Stimulated activated CD4-positive, alpha-beta T cell treated with anti-CD3 and anti-CD28 coated beads, Interleukin-15, amount 100 ng/mL, for 48 hours (primary cell): ENCODE measurements around the gene EP300.
"Not testable (repeated sequence)": the region's sequence is repeated elsewhere in the genome, so short reads cannot be mapped to it uniquely, and the experiment has no call there.

Experiments used
- DNase-seq, 2 donors: peaks; one replicate each; pipeline ENCODE4 v3.0.0-alpha.2; 2020; ENCODE audit warnings: low read depth in 2 of 2

The EP300 gene

DNA sequence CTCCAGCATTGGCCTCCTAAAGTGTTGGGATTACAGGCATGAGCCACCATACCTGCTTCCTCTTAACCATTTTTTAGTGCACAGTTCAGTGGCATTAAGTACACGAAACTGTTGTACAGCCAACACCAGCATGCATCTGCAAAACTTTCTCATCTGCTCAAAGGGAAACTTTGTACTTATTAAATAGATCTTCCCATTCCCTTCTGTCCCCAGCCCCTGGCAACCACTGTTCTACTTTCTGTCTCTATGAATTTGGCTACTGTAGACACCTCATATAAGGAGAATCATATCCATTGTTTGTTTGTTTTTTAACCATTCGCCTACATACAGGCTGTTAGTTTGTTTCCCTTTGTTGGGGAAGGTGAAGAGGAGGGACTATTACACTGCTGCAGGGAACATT is 6.5 kb upstream of the EP300 start:
- no peak for DNase-seq

DNA sequence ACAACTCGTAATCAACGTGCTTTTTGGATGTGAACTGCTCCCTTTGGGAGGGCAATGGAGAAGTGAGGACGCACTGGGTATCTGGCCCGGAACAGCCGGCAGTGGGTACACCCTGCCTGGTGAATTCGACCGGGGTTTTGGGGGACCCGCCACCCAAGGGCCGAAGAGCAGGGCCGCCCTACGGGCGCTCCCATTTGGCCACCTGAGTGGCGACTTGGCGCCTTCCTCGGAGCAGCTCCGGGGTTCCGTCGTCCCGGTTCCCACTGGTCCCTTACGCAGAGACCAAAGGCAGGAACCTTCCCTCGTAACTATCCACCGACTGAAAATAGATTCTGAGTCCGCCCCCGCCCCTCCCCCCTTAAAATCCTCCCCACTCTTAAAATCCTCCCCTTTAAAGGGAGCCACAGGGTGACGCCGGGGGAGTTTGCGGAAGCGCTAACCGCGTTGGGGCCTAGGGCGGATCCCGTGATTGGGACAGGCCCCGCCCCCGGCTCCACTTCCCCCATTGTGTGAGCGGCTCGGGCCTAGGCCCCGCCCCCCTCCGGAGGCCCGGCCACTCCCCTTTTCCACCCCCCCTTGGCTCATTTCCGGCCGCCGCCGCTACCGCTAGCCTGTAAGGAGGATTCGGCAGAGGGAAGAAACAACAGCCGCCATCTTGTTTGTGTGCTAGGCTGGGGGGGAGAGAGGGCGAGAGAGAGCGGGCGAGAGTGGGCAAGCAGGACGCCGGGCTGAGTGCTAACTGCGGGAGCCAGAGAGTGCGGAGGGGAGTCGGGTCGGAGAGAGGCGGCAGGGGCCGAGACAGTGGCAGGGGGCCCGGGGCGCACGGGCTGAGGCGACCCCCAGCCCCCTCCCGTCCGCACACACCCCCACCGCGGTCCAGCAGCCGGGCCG is 1.0 kb upstream of the EP300 start:
- DNase-seq, result peak; percentile 99

DNA sequence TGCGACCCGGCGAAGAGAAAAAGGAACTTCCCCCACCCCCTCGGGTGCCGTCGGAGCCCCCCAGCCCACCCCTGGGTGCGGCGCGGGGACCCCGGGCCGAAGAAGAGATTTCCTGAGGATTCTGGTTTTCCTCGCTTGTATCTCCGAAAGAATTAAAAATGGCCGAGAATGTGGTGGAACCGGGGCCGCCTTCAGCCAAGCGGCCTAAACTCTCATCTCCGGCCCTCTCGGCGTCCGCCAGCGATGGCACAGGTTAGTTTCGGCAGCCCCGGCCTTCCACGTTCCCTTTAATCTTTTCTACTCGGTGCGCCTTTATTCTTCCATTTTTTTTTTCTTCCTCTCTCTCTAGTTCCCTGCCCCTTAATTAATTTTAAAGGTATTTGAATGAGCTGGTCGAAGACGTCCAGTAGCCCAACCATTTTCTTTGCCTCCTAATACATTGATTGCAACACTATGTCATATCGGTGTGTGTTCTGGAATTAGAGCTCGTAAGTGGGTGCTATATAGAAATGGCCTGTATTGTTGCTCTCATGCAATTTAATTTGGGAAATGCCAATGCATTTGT is 537 bp downstream of the EP300 start:
- DNase-seq, result no peak

DNA sequence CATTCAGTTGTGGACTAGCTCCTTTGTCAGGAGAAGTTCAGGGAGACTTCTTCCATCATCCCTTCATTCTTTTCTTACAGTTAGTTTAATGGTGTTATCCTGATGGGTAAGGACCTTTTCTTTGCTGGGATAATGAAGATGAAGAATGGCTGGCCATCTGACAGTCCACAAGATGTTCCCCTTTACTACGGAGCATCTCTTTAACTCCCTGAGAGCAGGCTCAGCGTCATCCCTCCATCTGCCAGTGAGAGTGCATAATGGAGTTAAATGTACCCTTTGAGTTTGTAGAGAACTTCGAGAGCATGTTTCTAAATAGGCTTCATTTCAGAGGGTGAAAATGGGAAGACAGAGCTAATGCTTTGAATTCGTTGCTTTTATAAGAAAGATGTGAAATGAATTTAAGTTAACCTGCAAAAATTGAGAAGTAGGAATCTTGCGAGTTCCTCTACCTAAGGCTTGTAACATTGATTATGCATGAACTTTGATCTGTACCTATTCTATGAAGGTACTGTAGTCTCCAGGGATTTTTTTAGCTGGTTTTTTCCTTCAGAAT is 1.7 kb downstream of the EP300 start:
- DNase-seq, result no peak

DNA sequence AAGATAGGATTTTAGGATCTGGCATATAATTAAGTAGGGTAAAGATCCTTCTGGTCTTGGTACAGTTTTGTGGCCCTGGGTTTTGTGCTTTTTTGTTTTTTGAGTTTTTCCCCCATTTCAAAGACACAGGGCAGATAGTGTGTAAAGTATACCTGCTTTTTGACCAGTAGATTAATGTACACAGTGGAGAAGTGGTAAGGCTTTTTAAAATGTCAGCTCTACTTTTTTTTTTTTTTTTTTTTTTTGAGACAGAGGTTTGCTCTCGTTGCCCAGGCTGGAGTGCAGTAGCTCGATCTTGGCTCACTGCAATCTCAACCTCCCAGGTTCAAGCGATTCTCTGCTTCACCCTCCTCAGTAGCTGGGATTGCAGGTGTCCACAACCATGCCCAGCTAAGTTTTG is 4.0 kb downstream of the EP300 start:
- no peak for DNase-seq

DNA sequence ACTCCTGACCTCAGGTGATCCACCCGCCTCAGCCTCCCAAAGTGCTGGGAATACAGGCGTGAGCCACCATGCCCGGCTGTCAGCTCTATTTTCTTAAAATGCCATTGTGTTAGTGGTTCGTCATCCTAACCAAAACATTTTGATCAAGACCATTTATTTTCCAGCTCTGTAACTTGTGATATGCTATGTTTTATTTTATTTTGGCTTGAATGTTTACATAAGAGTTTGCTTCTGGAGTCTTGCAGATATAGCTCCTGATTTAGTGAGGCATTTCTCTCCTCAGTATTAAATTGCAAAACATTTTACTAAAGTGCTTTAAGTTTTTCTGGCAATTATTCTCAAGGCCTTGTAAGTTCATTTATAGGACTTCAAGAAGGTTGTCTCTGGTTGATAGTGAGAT is 4.4 kb downstream of the EP300 start:
- DNase-seq, result no peak

DNA sequence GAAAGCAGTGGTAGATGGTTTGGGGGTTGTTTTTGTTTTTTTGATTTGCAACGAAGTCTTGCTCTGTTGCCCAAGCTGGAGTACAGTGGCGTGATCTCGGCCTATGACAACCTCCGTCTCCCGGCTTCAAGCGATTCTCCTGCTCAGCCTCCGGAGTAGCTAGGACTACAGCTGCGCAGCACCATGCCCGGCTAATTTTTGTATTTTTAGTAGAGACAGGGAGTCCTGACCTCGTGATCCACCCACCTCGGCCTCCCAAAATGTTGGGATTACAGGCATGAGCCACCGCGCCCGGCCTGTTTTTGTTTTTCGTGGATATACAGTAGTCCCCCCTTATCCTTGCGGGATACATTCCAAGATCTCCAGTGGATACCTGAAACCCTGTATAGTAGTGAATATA is 6.6 kb downstream of the EP300 start:
- no peak for DNase-seq

DNA sequence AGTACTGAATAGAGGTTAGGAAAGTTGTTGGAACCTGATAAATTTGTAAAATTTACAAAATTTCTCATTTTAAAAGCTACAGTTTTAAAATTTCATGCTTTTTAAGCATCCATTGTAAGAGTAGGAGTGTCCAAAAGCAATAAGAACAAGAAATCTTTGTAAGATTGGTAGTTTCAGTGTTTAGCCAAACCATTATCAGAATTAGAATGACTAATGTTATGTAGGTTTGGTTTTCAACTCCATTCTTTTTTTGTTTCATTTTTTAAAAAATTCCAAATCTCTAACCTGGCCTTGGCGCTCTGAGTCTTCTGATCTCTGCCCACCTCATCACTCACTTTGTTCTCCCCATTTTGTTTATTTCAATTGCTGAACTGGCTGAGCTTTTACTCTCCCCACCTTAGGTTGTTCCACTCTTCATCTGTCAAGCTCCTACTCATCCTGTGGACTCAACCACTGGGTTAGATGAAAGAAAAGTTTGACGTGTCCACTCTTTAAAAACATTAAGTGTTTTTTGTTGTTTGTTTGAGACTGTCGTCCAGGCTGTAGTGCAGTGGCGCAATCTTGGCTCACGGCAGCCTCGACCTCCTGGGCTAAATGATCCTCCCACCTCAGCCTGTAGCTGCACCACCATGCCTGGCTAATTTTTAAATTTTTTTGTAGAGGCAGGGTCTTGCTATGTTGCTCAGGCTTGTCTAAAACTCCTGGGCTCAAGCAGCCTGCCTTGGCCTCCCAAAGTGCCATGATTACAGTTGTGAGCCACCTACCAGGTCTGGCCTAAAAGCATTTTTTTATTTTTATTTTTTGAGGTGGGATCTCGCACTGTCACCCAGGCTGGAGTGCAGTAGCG is 14.0 kb downstream of the EP300 start:
- no peak for DNase-seq

DNA sequence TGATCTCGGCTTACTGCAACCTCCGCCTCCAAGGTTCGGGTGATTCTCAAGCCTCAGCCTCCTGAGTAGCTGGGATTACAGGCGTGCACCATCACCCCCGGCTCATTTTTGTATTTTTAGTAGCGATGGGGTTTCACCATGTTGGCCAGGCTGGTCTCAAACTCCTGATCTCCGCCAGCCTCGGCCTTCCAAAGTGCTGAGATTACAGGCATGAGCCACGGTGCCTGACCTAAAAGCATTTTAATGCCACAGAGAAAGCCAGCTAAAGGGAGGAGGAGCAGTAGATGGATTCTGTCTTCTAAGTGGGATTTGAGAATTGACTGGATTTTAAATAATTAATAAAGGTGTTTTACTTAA is 14.6 kb downstream of the EP300 start:
- DNase-seq, result not testable (repeated sequence)

DNA sequence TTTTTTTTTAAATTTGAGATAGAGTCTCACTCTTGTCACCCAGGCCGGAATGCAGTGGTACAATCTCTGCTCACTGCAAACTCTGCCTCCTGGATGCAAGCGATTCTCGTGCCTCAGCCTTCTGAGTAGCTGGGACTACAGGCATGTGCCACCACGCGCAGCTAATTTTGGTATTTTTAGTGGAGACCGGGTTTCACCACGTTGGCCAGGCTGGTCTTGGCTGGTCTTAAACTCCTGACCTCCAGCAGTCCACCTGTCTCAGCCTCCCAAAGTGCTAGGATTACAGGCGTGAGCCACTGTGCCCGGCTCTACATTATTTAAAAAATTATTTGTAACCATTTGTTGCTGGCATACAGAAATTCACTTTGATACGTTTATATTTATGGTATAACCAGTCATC is 18.6 kb downstream of the EP300 start:
- no peak for DNase-seq

DNA sequence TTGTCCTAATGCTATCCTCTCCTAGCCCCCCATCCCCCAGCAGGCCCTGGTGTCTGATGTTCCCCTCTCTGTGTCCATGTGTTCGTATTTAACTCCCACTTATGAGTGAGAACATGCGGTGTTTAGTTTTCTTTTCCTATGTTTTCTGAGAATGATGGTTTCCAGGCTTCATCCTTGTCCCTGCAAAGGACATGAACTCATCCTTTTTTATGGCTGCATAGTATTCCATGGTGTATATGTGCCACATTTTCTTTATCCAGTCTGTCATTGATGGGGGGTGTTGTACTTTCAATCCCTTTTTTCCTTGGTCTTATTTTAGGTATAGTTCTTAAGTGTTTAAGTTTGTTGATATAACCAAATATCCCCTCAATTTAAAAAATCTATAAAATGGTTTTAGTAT is 23.9 kb downstream of the EP300 start:
- DNase-seq, result no peak

DNA sequence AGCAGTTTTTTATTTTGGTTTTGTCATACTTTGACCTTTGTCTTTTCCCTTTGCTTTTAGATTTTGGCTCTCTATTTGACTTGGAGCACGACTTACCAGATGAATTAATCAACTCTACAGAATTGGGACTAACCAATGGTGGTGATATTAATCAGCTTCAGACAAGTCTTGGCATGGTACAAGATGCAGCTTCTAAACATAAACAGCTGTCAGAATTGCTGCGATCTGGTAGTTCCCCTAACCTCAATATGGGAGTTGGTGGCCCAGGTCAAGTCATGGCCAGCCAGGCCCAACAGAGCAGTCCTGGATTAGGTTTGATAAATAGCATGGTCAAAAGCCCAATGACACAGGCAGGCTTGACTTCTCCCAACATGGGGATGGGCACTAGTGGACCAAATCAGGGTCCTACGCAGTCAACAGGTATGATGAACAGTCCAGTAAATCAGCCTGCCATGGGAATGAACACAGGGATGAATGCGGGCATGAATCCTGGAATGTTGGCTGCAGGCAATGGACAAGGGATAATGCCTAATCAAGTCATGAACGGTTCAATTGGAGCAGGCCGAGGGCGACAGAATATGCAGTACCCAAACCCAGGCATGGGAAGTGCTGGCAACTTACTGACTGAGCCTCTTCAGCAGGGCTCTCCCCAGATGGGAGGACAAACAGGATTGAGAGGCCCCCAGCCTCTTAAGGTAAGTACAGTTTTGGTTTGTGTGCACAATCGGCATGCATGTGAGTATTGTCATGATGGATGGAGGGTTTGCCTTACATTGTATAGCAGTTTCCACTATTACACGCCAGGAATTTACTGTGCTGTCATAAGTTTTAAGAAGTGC is 25.0 kb downstream of the EP300 start:
- DNase-seq, result no peak

DNA sequence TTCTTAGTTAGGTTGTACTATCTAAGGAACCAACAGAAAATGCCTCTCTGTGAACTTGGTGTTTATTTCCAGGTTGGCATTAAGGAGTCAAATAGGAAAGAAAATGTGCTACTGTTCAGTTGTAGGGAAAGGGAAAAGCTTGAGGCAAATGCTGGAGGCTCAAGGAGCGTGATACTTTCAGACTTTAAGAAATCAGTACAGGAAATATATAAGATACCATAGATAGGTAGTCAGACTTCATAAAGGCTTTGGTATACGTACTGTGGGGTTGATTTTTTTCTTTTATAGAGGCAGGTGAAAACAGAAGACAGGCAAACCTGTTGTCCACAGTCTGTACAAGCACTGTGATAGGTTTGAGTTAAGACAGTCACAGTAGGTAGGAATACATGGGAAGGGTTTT is 30.8 kb downstream of the EP300 start:
- DNase-seq, result no peak

DNA sequence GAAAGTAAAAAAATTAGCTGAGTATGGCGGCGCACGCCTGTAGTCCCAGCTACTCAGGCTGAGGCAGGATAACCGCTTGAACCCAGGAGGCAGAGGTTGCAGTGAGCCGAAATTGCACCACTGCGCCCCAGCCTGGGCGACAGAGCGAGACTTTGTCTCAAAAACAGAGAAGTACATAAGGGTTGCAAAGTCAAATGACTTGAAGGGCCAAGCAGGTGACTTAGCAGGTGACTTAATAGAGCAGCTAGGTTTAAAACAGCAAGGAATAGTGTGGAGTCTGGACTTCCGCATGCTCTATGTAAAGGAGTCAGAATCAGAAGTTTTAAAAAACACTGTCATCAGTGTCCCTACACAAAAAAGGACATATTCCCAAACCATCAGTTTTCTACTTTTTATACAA is 31.7 kb downstream of the EP300 start:
- DNase-seq, result no peak

DNA sequence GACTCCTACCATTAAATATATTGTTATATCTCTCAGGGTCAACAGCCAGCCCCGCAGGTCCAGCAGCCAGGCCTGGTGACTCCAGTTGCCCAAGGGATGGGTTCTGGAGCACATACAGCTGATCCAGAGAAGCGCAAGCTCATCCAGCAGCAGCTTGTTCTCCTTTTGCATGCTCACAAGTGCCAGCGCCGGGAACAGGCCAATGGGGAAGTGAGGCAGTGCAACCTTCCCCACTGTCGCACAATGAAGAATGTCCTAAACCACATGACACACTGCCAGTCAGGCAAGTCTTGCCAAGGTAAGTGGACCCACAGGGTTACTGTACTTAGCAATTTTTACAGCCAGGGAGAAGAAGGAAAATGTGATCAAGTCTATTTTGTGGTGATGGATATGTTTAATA is 35.1 kb downstream of the EP300 start:
- no peak for DNase-seq

DNA sequence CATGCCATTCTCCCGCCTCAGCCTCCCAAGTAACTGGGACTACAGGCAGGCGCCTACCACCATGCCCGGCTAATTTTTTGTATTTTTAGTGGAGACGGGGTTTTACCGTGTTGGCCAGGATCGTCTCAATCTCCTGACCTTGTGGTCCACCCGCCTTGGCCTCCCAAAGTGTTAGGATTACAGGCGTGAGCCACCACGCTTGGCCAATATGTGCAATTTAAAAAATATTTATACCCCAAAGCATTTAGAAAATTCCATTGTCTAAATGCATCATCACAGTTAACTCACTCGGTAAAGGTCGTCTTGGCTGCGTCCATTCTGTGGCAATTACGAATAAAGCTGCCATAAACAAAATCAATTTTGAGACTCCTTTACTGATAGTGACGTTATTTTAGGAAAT is 36.2 kb downstream of the EP300 start:
- no peak for DNase-seq

DNA sequence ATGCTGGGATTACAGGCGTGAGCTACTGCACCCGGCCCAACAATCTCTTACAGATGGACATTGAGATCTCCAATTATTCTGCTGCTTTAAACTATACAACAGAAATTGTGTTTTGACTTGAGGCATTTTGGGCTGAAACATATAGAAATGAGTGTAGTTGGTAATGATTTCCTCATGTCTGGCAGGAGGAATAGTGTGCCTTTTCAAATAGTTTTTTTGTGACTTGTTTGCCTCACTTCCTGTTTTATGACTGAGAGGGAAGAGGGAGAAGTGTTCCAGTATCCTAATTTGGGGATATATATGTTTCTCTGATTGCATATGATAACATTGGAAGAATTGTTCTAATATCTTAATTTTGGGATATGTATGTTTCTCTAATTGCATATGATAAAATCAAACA is 40.2 kb downstream of the EP300 start:
- DNase-seq, result no peak

DNA sequence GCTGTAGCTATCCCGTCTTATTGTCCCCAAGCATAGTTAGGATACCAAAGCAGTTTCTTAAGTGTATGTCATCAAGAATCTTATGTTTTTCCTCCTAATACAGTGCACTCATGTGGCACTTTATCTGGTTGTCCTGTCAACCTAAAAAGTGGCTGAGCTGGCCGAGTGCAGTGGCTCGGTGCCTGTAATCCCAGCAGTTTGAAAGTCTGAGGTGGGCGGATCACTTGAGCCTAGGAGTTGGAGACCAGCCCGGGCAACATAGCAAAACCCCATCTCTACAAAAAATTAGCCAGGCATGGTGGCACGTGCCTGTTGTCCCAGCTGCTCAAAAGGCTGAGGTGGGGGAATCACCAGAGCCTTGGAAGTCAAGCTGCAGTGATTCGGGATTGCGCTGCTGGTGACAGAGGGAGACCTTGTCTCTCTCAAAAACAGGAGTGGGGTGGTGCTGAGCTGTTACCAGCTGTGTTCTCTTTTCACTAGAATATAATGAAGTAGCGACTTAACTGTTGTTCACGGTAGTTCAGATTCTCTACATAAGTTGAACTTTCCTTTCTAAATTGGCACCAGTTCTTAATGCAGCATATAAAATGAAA is 48.1 kb downstream of the EP300 start:
- no peak for DNase-seq

DNA sequence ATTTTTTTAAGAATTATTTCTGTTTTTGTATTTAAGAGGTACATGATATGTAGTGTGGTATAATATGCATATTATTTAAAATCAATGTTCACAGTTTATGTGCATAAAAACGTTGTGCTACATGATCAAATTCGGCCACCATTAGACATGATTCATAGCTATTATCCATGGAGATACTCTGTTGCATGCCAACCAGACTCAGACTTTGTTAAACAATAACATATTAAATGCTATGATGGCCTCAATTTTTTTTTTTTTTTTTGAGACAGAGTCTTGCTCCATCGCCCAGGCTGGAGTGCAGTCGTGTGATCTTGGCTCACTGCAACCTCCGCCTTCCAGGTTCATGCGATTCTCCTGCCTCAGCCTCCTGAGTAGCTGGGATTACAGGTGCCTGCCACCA is 53.5 kb downstream of the EP300 start:
- not testable (repeated sequence) for DNase-seq

DNA sequence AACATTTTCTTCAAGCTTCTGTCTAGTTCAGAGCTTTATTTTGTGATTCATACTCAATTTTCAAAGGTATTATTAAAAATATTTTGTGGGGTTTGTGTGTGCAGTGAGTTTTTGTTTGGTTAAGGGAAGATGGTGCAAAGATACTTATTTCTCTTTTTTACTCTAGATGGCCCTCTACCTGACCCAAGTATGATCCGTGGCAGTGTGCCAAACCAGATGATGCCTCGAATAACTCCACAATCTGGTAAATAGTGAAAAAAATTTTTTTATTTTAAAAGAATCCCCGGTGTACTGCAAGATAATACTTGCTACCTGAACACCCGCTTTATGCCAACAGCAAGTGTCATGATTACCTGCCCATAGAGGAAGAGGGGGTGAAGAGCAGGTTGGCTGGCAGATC is 54.2 kb downstream of the EP300 start:
- no peak for DNase-seq

DNA sequence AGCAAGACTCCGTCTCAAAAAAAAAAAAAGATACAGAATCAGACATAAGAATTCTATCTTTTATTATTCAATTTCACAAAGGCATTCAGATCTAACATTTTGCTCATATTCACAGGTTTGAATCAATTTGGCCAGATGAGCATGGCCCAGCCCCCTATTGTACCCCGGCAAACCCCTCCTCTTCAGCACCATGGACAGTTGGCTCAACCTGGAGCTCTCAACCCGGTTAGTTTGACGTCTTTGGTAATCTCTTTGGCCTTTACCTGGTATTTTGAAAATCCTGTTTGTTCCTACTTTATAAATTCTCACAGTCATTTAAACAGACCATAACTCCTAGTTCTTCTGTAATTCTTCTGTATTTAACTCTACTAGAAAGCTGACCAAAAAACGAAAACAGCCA is 55.3 kb downstream of the EP300 start:
- DNase-seq, result no peak
